ENCODE measurements around the gene GRK3. TPM values are rescaled to one million over a fixed set of nuclear protein-coding genes. Genes with fewer than 3 reads are reported as not detected.

GRK3 gene
- total RNA-seq, 1 experiment from 2014 or later, result 2.0 TPM

DNA sequence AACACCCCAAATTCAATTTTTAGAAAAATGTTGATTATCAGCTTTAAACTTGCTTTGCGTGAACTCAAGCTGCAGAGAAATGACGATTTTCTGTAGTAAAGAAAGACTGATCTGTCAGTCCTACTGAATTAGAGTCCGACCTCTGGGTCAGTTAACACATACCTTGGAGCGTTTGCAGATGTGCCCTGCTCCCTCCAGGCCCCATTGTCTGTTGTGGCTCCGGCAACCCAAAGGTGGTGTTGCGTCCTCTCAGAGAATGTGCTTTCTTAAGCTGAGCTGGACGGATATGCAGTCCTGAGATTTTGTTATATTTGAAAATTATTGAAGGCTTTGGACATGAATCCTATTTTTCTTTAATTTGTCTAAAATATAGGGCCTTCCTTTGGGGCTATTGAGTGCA, 146.0 kb downstream of the GRK3 start:
- Histone ChIP-seq H3K9me3 (ENCODE audit: low read depth, low read length, poor library complexity, severe bottlenecking) (no peaks in the 10 kb centered on the region), H3K4me3 (ENCODE audit: low read depth, low read length, poor library complexity, severe bottlenecking) (no peak overlapping the region), H3K36me3 (ENCODE audit: insufficient read depth, low read length, poor library complexity, severe bottlenecking) (no peaks in the 10 kb centered on the region), H3K4me1 (ENCODE audit: insufficient read depth, low read length, poor library complexity, severe bottlenecking) (no peaks in the 10 kb centered on the region), H3K27ac (ENCODE audit: low read depth, low read length, poor library complexity, severe bottlenecking) (no peak overlapping the region), H3K27me3 (replicated peaks; ENCODE audit: insufficient read depth, low read depth, low read length, poor library complexity) (no peaks in the 10 kb centered on the region)
- ChIA-PET POLR2A (ENCODE audit: low non-redundant PET) (no interaction called here), CTCF (no interaction called here)
- DNase-seq (ENCODE audit: low spot score), result no peak
- intact Hi-C loops (cut with micrococcal nuclease; ENCODE audit: unreplicated experiment), result no loop called here
- no TSS peak for BruUV-seq (replicated peaks)
- TF ChIP-seq EZH2 (IDR thresholded peaks at IDR 0.05; ENCODE audit: borderline replicate concordance, low read depth, low read length, poor library complexity, severe bottlenecking), result no peak
- TF ChIP-seq, protein P1, sequence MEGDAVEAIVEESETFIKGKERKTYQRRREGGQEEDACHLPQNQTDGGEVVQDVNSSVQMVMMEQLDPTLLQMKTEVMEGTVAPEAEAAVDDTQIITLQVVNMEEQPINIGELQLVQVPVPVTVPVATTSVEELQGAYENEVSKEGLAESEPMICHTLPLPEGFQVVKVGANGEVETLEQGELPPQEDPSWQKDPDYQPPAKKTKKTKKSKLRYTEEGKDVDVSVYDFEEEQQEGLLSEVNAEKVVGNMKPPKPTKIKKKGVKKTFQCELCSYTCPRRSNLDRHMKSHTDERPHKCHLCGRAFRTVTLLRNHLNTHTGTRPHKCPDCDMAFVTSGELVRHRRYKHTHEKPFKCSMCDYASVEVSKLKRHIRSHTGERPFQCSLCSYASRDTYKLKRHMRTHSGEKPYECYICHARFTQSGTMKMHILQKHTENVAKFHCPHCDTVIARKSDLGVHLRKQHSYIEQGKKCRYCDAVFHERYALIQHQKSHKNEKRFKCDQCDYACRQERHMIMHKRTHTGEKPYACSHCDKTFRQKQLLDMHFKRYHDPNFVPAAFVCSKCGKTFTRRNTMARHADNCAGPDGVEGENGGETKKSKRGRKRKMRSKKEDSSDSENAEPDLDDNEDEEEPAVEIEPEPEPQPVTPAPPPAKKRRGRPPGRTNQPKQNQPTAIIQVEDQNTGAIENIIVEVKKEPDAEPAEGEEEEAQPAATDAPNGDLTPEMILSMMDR (conservative IDR thresholded peaks at IDR 0.05; ENCODE audit: low read depth, low read length), result no peak

DNA sequence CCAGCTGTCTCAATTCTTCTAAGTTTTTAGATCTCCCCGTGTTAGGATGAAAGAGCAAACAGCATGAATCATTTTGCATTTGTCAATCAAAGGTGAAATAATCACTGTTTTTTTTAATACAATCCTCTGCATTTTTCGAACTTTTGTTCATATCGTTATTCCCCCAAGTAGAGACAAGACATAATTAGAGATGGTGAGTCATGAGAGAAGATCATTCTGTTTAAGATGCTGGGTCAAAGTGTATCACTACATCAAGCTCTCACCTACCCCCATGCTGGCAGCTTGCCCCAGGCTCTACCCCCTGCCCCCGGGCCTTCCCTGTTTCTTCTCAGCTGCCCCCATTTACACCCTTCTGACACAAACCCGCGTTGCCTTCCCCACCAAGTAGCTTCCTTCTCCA, 147.0 kb downstream of the GRK3 start:
- intact Hi-C loops (cut with micrococcal nuclease; ENCODE audit: unreplicated experiment), result no loop called here
- ChIA-PET CTCF (no interaction called here), POLR2A (ENCODE audit: low non-redundant PET) (no interaction called here)
- Histone ChIP-seq H3K4me3 (ENCODE audit: low read depth, low read length, poor library complexity, severe bottlenecking) (no peak overlapping the region), H3K27ac (ENCODE audit: low read depth, low read length, poor library complexity, severe bottlenecking) (no peak overlapping the region), H3K27me3 (replicated peaks; ENCODE audit: insufficient read depth, low read depth, low read length, poor library complexity) (no peaks in the 10 kb centered on the region), H3K9me3 (ENCODE audit: low read depth, low read length, poor library complexity, severe bottlenecking) (no peaks in the 10 kb centered on the region), H3K36me3 (ENCODE audit: insufficient read depth, low read length, poor library complexity, severe bottlenecking) (no peaks in the 10 kb centered on the region), H3K4me1 (ENCODE audit: insufficient read depth, low read length, poor library complexity, severe bottlenecking) (no peaks in the 10 kb centered on the region)
- TF ChIP-seq, protein P1 (conservative IDR thresholded peaks at IDR 0.05; ENCODE audit: low read depth, low read length), result no peak
- TF ChIP-seq EZH2 (IDR thresholded peaks at IDR 0.05; ENCODE audit: borderline replicate concordance, low read depth, low read length, poor library complexity, severe bottlenecking), result no peak
- DNase-seq (ENCODE audit: low spot score), result no peak
- no TSS peak for BruUV-seq (replicated peaks)

DNA sequence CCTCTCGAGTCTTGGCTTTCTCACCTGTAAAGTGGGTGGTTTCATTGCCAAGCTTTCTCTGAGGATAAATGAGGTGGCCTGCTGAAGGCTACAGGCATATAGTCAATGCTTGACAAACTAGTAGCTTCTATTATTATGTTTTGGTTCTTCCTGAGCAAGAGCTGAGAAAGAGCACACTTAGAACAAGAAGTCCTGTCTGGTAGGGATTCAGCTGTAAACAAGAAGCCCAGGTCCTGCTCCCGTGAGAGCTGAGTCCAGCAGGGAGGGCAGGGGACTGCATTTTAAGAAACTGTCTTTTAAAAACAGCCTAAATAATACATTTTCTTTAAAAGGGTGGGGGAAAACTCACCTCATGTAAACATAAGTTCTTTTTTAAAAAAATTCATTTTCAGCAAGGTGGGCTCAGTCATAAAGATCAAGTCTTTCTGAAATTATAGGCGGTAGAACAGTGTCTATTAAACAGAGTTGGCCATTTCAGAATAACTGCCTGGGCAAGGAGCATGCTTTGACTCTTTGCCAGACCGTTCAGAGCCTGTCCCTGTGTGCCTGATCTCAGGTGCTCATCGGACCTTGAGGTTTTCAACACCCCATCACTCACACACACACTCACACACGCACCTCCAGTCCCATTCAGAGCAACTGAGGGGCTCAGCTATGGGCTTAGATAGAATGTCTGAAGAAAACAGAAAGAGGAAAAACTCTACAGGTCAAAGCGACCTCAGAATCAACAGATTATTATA, 148.4 kb downstream of the GRK3 start:
- Histone ChIP-seq H3K36me3 (ENCODE audit: insufficient read depth, low read length, poor library complexity, severe bottlenecking) (no peaks in the 10 kb centered on the region), H3K4me3 (ENCODE audit: low read depth, low read length, poor library complexity, severe bottlenecking) (no peak overlapping the region), H3K27me3 (replicated peaks; ENCODE audit: insufficient read depth, low read depth, low read length, poor library complexity) (no peaks in the 10 kb centered on the region), H3K27ac (ENCODE audit: low read depth, low read length, poor library complexity, severe bottlenecking) (no peak overlapping the region), H3K4me1 (ENCODE audit: insufficient read depth, low read length, poor library complexity, severe bottlenecking) (no peaks in the 10 kb centered on the region), H3K9me3 (ENCODE audit: low read depth, low read length, poor library complexity, severe bottlenecking) (no peaks in the 10 kb centered on the region)
- ChIA-PET CTCF (no interaction called here), POLR2A (ENCODE audit: low non-redundant PET) (no interaction called here)
- TF ChIP-seq EZH2 (IDR thresholded peaks at IDR 0.05; ENCODE audit: borderline replicate concordance, low read depth, low read length, poor library complexity, severe bottlenecking), result no peak
- TF ChIP-seq, protein P1 (conservative IDR thresholded peaks at IDR 0.05; ENCODE audit: low read depth, low read length), result no peak
- no TSS peak for BruUV-seq (replicated peaks)
- intact Hi-C loops (cut with micrococcal nuclease; ENCODE audit: unreplicated experiment), result no loop called here
- DNase-seq (ENCODE audit: low spot score), result no peak

All from A673 (cell line).